GM23338 (cell line): ENCODE data around the gene SLC26A1.

ENCODE experiments used
- CTCF ChIP-seq, 2 experiments: fragments of 200-600 bp in 1 of 2; sonication (generic) in 1 of 2; conservative IDR thresholded peaks; 2 replicates each; pipeline versions ENCODE4 v1.5.1 to v1.6.1; 2016 to 2017; ENCODE audit warnings: antibody characterized with exemption in 2 of 2, low read depth in 2 of 2, mild to moderate bottlenecking in 2 of 2, moderate library complexity in 1 of 2
- ETS1 ChIP-seq: IDR thresholded peaks from 2 replicates; pipeline ENCODE4 v1.6.1; 2016; ENCODE audit warnings: antibody characterized with exemption
- EZH2 ChIP-seq: fragments of 200-600 bp; sonication (generic); IDR thresholded peaks from one replicate; pipeline ENCODE4 v1.8.0; 2017; ENCODE audit warnings: antibody characterized with exemption, mild to moderate bottlenecking, low read depth; ENCODE audit not compliant: unreplicated experiment
- JUNB ChIP-seq: IDR thresholded peaks from one replicate; pipeline ENCODE4 v1.6.1; 2016; ENCODE audit warnings: antibody characterized with exemption; ENCODE audit not compliant: unreplicated experiment
- POLR2AphosphoS5 ChIP-seq: IDR thresholded peaks from 2 replicates; pipeline ENCODE4 v1.6.1; 2016; ENCODE audit warnings: antibody characterized with exemption, low read depth
- REST ChIP-seq: IDR thresholded peaks from one replicate; pipeline ENCODE4 v1.6.1; 2018; ENCODE audit warnings: antibody characterized with exemption; ENCODE audit not compliant: unreplicated experiment
- ZNF331 ChIP-seq: fragments of 250-450 bp; sonication (Bioruptor Pico); IDR thresholded peaks from 2 replicates; pipeline ENCODE4 v1.5.0; 2020; ENCODE audit warnings: low read depth, mild to moderate bottlenecking, moderate library complexity

- TF ChIP-seq CTCF (conservative IDR thresholded peaks at IDR 0.05; ENCODE audit: low read depth in 2 of 2) (no peak), POLR2AphosphoS5 (no peak), JUNB (no peak), ZNF331 (CRISPR knock-in tag) (no peak), EZH2 (no peak), ETS1 (no peak), REST (no peak)
Observed at GRCh38 chr4:966266-967112, 26.7 kb downstream of the SLC26A1 start.
